Measurements from ENCODE around the gene ADD2. TPM values are rescaled to one million over a fixed set of nuclear protein-coding genes. Genes with fewer than 3 reads are reported as not detected.
"Not testable (repeated sequence)": the region's sequence is repeated elsewhere in the genome, so short reads cannot be mapped to it uniquely, and the experiment has no call there.

The ADD2 gene
- total and polyA plus RNA-seq, 12 donors = 0.20 to 5.6 (median 1.9) TPM; not detected in 1

DNA sequence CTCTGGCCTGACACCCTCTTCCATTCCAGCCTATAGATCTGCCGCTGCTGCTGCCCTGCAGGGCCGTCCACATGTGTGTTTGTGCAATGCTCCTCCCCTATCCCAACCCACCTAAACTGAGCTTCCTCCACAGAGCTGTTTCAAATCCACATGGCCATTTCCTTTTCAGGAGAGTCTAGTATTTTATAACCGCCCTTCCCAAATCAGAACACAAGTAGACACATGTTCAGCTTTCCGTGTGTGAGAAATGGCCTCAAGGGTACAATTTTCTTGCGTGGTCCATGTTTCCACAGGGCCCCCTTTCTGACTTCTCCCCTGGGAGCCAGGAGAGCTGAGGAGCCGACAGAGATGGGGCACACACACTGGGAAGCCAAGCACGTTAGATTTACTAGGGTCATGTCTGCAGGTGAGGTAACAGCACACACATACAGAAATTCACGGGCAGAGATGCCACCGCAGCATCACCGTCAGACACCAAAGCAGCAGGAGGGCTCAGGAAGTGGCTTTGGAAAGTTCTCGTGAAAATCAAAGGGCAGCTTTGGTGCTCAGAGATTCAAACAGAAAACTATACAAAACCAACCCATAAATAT is 111.5 kb downstream of the ADD2 start:
- TF ChIP-seq POLR2A (IDR thresholded peaks at IDR 0.05) = no peak
- TF ChIP-seq, protein P1, sequence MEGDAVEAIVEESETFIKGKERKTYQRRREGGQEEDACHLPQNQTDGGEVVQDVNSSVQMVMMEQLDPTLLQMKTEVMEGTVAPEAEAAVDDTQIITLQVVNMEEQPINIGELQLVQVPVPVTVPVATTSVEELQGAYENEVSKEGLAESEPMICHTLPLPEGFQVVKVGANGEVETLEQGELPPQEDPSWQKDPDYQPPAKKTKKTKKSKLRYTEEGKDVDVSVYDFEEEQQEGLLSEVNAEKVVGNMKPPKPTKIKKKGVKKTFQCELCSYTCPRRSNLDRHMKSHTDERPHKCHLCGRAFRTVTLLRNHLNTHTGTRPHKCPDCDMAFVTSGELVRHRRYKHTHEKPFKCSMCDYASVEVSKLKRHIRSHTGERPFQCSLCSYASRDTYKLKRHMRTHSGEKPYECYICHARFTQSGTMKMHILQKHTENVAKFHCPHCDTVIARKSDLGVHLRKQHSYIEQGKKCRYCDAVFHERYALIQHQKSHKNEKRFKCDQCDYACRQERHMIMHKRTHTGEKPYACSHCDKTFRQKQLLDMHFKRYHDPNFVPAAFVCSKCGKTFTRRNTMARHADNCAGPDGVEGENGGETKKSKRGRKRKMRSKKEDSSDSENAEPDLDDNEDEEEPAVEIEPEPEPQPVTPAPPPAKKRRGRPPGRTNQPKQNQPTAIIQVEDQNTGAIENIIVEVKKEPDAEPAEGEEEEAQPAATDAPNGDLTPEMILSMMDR (IDR thresholded peaks at IDR 0.05) = no peak
- intact Hi-C loops (cut with DNase I) = loop anchor here in 1 of 2 donors (10.0 kb wide), 1 partner anchor 128 kb away; no protein-coding TSS in a partner anchor
- DNase-seq = peak in 1 of 7 donors; percentile 11
- H3K27ac ChIP-seq = no peak overlapping the region
- H3K36me3 ChIP-seq (replicated peaks in 1 of 2) = no peaks in the 10 kb centered on the region
- peaks cover 25% of the 10 kb centered on the region for H3K27me3 ChIP-seq
- H3K9me3 ChIP-seq (replicated peaks in 1 of 3) = no peaks in the 10 kb centered on the region
- 64 to 74% (median 69%) methylated on average over 11 of the region's 11 CpGs for WGBS, 4 donors
- H3K4me3 ChIP-seq = no peak overlapping the region
- no peaks in the 10 kb centered on the region for H3K4me1 ChIP-seq (replicated peaks in 1 of 2)

DNA sequence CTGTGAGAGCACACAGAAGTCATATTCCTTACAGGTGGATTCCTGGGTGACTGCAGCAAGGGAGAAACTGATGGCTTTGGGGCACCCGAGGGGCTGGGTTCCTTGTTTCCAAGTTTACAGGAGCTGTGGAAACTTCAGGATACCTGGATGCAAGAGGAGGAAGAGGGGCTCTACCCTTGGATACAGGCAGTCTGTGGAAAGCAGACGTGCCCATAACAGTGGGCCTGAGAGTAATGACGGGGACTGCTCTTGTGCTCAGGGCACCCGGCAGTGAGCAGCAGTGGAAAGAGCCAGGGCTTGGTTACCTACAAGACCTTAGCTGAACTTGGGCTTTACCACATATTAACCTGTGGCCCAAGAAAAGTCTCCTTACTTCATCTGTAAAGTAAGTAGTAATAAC is 112.2 kb downstream of the ADD2 start:
- no peak overlapping the region for H3K4me3 ChIP-seq
- peaks cover 25% of the 10 kb centered on the region for H3K27me3 ChIP-seq
- WGBS, 4 donors = 58 to 68% (median 65%) methylated on average over 2 to 4 of the region's 4 CpGs
- H3K4me1 ChIP-seq (replicated peaks in 1 of 2) = no peaks in the 10 kb centered on the region
- intact Hi-C loops (cut with DNase I) = loop anchor here in 1 of 2 donors (10.0 kb wide), 1 partner anchor 129 kb away; no protein-coding TSS in a partner anchor
- H3K36me3 ChIP-seq (replicated peaks in 1 of 2) = no peaks in the 10 kb centered on the region
- TF ChIP-seq POLR2A (IDR thresholded peaks at IDR 0.05) = no peak
- TF ChIP-seq, protein P1 (IDR thresholded peaks at IDR 0.05) = no peak
- DNase-seq = peak in 1 of 7 donors; percentile 34
- no peaks in the 10 kb centered on the region for H3K9me3 ChIP-seq (replicated peaks in 1 of 3)
- H3K27ac ChIP-seq = no peak overlapping the region

DNA sequence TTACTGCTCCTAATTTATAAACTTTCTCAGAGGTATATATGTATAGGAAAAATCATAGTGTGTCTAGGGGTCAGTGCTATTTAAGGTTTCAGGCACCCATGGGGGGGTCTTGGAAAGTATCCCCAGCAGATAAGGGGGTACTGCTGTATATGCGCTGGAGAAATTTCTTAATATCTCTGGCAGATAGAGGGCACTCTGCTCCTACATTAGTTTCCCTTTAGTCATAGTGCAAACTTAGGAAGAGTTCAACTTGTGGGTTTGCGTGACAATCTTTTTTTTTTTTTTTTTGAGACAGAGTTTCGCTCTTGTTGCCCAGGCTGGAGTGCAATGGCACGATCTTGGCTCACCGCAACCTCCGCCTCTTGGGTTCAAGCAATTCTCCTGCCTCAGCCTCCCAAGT is 112.8 kb downstream of the ADD2 start:
- 46 to 52% (median 49%) methylated on average over 6 of the region's 6 CpGs for WGBS, 4 donors
- H3K27ac ChIP-seq; H3K4me1 ChIP-seq (replicated peaks in 1 of 2); H3K9me3 ChIP-seq (replicated peaks in 1 of 3); H3K36me3 ChIP-seq (replicated peaks in 1 of 2); H3K4me3 ChIP-seq: not testable (repeated sequence)
- DNase-seq = peak in 1 of 7 donors; percentile 28
- TF ChIP-seq, protein P1 (IDR thresholded peaks at IDR 0.05) = peak in 5 of 6 experiments; percentile 11 to 56 (median 50)
- peaks cover 25% of the 10 kb centered on the region for H3K27me3 ChIP-seq
- intact Hi-C loops (cut with DNase I) = loop anchor here in 1 of 2 donors (10.0 kb wide), 1 partner anchor 130 kb away; no protein-coding TSS in a partner anchor

DNA sequence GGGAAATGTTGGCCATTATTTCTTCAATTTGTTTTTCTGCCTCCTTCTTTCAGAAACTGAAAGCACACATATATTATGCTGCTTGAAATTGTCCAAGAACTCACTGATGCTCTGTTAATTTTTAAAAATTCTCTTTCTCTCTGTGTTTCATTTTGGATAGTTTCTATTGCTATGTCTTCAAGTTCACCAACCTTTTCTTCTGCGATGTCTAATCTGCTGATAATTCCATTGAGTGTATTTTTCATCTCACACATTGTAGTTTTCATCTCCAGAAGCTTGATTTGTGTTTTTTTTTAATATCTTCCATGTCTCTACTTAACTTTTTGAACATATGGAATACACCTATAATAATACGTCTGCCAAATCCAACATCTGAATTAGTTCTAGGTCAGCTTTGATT is 116.3 kb downstream of the ADD2 start:
- Histone ChIP-seq H3K4me3 (no peak overlapping the region), H3K27me3 (peaks cover 25% of the 10 kb centered on the region), H3K27ac (no peak overlapping the region), H3K36me3 (replicated peaks in 1 of 2) (no peaks in the 10 kb centered on the region), H3K9me3 (replicated peaks in 1 of 3) (no peaks in the 10 kb centered on the region), H3K4me1 (replicated peaks in 1 of 2) (no peaks in the 10 kb centered on the region)
- 75 to 85% (median 83%) methylated on average over 2 of the region's 2 CpGs for WGBS, 4 donors
- no peak for TF ChIP-seq POLR2A (IDR thresholded peaks at IDR 0.05)
- TF ChIP-seq, protein P1 (IDR thresholded peaks at IDR 0.05) = no peak
- no peak for DNase-seq
- intact Hi-C loops (cut with DNase I) = loop anchor here (5.0 to 10.0 kb wide), 2 partner anchors 131 to 133 kb away; no protein-coding TSS in a partner anchor

Data from adrenal gland (tissue), 12 donors.